ENCODE data around the gene CD52.

The CD52 gene

GRCh38 chr1:26280333-26281042 lies 37.3 kb upstream of the CD52 start (continued):
- TF ChIP-seq, protein P1, sequence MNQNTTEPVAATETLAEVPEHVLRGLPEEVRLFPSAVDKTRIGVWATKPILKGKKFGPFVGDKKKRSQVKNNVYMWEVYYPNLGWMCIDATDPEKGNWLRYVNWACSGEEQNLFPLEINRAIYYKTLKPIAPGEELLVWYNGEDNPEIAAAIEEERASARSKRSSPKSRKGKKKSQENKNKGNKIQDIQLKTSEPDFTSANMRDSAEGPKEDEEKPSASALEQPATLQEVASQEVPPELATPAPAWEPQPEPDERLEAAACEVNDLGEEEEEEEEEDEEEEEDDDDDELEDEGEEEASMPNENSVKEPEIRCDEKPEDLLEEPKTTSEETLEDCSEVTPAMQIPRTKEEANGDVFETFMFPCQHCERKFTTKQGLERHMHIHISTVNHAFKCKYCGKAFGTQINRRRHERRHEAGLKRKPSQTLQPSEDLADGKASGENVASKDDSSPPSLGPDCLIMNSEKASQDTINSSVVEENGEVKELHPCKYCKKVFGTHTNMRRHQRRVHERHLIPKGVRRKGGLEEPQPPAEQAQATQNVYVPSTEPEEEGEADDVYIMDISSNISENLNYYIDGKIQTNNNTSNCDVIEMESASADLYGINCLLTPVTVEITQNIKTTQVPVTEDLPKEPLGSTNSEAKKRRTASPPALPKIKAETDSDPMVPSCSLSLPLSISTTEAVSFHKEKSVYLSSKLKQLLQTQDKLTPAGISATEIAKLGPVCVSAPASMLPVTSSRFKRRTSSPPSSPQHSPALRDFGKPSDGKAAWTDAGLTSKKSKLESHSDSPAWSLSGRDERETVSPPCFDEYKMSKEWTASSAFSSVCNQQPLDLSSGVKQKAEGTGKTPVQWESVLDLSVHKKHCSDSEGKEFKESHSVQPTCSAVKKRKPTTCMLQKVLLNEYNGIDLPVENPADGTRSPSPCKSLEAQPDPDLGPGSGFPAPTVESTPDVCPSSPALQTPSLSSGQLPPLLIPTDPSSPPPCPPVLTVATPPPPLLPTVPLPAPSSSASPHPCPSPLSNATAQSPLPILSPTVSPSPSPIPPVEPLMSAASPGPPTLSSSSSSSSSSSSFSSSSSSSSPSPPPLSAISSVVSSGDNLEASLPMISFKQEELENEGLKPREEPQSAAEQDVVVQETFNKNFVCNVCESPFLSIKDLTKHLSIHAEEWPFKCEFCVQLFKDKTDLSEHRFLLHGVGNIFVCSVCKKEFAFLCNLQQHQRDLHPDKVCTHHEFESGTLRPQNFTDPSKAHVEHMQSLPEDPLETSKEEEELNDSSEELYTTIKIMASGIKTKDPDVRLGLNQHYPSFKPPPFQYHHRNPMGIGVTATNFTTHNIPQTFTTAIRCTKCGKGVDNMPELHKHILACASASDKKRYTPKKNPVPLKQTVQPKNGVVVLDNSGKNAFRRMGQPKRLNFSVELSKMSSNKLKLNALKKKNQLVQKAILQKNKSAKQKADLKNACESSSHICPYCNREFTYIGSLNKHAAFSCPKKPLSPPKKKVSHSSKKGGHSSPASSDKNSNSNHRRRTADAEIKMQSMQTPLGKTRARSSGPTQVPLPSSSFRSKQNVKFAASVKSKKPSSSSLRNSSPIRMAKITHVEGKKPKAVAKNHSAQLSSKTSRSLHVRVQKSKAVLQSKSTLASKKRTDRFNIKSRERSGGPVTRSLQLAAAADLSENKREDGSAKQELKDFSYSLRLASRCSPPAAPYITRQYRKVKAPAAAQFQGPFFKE (tag by site-specific recombination; IDR thresholded peaks at IDR 0.05; ENCODE audit: borderline replicate concordance), result 0 out of 2 replicates have a peak, but pooled peaks have one; percentile 28

GRCh38 chr1:26281091-26281958 lies 36.4 kb upstream of the CD52 start:
- TF ChIP-seq KLF8 (tag by site-specific recombination; IDR thresholded peaks at IDR 0.05), result no peak
- TF ChIP-seq ZNF175 (tag by site-specific recombination; IDR thresholded peaks at IDR 0.05), result no peak
- TF ChIP-seq ZNF394 (tag by site-specific recombination; IDR thresholded peaks at IDR 0.05; ENCODE audit: borderline replicate concordance), result no peak
- TF ChIP-seq TCF7L2 (IDR thresholded peaks at IDR 0.05; ENCODE audit: borderline replicate concordance, low read depth, low read length), result no peak
- TF ChIP-seq, protein P2, sequence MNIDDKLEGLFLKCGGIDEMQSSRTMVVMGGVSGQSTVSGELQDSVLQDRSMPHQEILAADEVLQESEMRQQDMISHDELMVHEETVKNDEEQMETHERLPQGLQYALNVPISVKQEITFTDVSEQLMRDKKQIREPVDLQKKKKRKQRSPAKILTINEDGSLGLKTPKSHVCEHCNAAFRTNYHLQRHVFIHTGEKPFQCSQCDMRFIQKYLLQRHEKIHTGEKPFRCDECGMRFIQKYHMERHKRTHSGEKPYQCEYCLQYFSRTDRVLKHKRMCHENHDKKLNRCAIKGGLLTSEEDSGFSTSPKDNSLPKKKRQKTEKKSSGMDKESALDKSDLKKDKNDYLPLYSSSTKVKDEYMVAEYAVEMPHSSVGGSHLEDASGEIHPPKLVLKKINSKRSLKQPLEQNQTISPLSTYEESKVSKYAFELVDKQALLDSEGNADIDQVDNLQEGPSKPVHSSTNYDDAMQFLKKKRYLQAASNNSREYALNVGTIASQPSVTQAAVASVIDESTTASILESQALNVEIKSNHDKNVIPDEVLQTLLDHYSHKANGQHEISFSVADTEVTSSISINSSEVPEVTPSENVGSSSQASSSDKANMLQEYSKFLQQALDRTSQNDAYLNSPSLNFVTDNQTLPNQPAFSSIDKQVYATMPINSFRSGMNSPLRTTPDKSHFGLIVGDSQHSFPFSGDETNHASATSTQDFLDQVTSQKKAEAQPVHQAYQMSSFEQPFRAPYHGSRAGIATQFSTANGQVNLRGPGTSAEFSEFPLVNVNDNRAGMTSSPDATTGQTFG (tag by site-specific recombination; IDR thresholded peaks at IDR 0.05; ENCODE audit: borderline replicate concordance), result no peak
- TF ChIP-seq ZNF600 (tag by site-specific recombination; IDR thresholded peaks at IDR 0.05), result peak; percentile 48; the same call in 1 of the 2 replicates
- no peak for TF ChIP-seq ELK4 (IDR thresholded peaks at IDR 0.05; ENCODE audit: borderline replicate concordance, low read depth, low read length)
- TF ChIP-seq, protein P3, sequence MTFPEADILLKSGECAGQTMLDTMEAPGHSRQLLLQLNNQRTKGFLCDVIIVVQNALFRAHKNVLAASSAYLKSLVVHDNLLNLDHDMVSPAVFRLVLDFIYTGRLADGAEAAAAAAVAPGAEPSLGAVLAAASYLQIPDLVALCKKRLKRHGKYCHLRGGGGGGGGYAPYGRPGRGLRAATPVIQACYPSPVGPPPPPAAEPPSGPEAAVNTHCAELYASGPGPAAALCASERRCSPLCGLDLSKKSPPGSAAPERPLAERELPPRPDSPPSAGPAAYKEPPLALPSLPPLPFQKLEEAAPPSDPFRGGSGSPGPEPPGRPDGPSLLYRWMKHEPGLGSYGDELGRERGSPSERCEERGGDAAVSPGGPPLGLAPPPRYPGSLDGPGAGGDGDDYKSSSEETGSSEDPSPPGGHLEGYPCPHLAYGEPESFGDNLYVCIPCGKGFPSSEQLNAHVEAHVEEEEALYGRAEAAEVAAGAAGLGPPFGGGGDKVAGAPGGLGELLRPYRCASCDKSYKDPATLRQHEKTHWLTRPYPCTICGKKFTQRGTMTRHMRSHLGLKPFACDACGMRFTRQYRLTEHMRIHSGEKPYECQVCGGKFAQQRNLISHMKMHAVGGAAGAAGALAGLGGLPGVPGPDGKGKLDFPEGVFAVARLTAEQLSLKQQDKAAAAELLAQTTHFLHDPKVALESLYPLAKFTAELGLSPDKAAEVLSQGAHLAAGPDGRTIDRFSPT (tag by site-specific recombination; IDR thresholded peaks at IDR 0.05), result 0 out of 2 replicates have a peak, but pooled peaks have one; percentile 34
- H3K36me3 ChIP-seq (ENCODE audit: control insufficient read depth in 2 of 2, insufficient read depth in 1 of 2, low read length in 2 of 2), result peaks cover 4 to 52% of the 10 kb centered on the region in 2 experiments; a peak in 1 of 3 replicates
- H3K9me3 ChIP-seq (ENCODE audit: control insufficient read depth, insufficient read depth, low read depth, low read length), result no peaks in the 10 kb centered on the region
- ChIA-PET CTCF (interaction anchor here (0.7 to 3.6 kb wide), 8 partner anchors 13 to 136 kb away, joined by 3 to 30 read pairs (median 4); partner anchors contain the start of gene CATSPER4), POLR2A (no interaction called here)
- H3K4me1 ChIP-seq (ENCODE audit: control insufficient read depth, insufficient read depth, low read length), result 0 out of 2 replicates have a peak, but pooled peaks cover 3% of the 10 kb centered on the region
- no peak overlapping the region for H3K4me3 ChIP-seq (ENCODE audit: low read depth, low read length)
- H3K27ac ChIP-seq (ENCODE audit: extremely low read depth, low read depth, low read length), result no peak overlapping the region

All from HEK293 (cell line).